ENCODE measurements around the gene KRTAP5-6.
"Not testable (repeated sequence)": the region's sequence is repeated elsewhere in the genome, so short reads cannot be mapped to it uniquely, and the experiment has no call there.

Gene KRTAP5-6

GRCh38 chr11:1682225-1682905, 14.6 kb upstream of the KRTAP5-6 start:
- TF ChIP-seq CTCF (IDR thresholded peaks at IDR 0.05) (no peak), ZFX (IDR thresholded peaks at IDR 0.05; ENCODE audit: borderline replicate concordance) (no peak)

GRCh38 chr11:1683216-1683615, 13.8 kb upstream of the KRTAP5-6 start:
- not testable (repeated sequence) for H3K27ac ChIP-seq

More at GRCh38 chr11:1682225-1682905, 14.6 kb upstream of the KRTAP5-6 start:
- H3K27ac ChIP-seq, result no peak overlapping the region

- H3K27ac ChIP-seq, result not testable (repeated sequence)
These were observed 13.0 kb upstream of the KRTAP5-6 start for GRCh38 chr11:1683904-1684572.

- H3K27ac ChIP-seq, result not testable (repeated sequence)
These were observed 11.8 kb upstream of the KRTAP5-6 start for GRCh38 chr11:1684886-1685874.

GRCh38 chr11:1686220-1686619, 10.8 kb upstream of the KRTAP5-6 start:
- not testable (repeated sequence) for H3K27ac ChIP-seq

- not testable (repeated sequence) for H3K27ac ChIP-seq
These were observed 8.6 kb upstream of the KRTAP5-6 start for GRCh38 chr11:1688336-1688947.

GRCh38 chr11:1689250-1690166, 7.5 kb upstream of the KRTAP5-6 start:
- H3K27ac ChIP-seq, result not testable (repeated sequence)

GRCh38 chr11:1690167-1691025, 6.6 kb upstream of the KRTAP5-6 start:
- no peak overlapping the region for H3K27ac ChIP-seq
- no peak for TF ChIP-seq ZFX (IDR thresholded peaks at IDR 0.05; ENCODE audit: borderline replicate concordance)
- TF ChIP-seq CTCF (IDR thresholded peaks at IDR 0.05), result no peak

GRCh38 chr11:1691026-1691877, 5.7 kb upstream of the KRTAP5-6 start:
- TF ChIP-seq CTCF (IDR thresholded peaks at IDR 0.05), result peak; percentile 15
- no peak for TF ChIP-seq ZFX (IDR thresholded peaks at IDR 0.05; ENCODE audit: borderline replicate concordance)
- H3K27ac ChIP-seq, result no peak overlapping the region

All from 22Rv1 (cell line).